Suppressor macrophage (primary cell): Measurements from ENCODE around the gene DMRT1.
A peak's percentile ranks its signal among the peaks of the same experiment; 100 is the strongest.
"Not testable (repeated sequence)": the region's sequence is repeated elsewhere in the genome, so short reads cannot be mapped to it uniquely, and the experiment has no call there.

Experiments
- DNase-seq, 4 experiments: peaks; one replicate each; pipeline ENCODE4 v3.0.0-alpha.2; 2020 to 2022

The DMRT1 gene

GRCh38 chr9:860706-861105, 19.2 kb downstream of the DMRT1 start:
- no peak for DNase-seq

DNA sequence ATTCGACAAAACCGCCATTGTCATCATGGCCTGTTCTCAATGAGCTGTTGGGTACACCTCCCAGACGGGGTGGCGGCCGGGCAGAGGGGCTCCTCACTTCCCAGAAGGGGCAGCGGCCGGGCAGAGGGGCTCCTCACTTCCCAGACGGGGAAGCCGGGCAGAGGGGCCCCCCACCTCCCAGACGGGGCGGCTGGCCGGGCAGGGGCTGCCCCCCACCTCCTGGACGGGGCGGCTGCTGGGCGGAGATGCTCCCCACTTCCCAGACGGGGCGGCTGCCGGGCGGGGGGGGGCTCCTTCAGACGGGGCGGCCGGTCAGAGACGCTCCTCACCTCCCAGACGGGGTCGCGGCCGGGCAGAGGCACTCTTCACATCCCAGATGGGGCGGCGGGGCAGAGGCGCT, 20.0 kb downstream of the DMRT1 start:
- not testable (repeated sequence) for DNase-seq

DNA sequence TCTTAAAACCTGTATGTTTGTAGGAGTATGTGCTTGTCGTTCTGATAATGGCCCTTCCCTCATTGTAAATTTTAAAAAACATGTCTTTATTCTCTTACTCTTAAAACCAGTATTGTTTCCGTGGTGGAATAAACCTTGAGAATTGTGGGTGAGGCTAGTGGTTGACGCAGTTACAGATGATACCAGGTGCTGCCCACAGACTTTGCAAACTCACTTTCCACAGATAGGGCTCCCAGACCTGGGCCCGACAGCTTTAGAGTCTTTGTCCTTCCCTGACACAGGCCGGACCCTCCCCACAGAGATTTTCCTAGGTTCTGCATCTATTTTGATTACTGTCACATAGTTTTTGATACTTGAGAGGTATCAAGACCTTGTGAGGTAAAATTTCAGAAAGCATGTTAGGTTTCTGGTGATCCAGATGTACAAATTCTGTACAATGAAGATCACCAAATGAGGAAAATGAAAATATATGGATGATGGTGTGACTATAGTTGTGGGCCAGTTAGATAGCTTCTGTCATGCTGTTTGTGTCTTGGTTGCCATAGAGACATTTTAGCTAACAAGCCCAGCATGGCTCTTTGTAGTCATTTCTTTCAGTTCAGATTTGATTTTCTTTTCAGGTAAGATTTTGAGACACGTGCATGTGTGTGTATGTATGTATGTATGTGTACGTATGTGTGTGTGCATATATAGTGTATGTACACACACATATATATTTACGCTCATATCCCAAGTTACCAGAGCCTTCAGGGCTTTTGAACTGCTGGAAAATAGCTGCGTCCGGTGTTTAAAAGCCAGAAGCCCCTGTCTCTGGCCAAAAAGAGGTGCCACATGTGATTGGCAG, 33.8 kb downstream of the DMRT1 start:
- no peak for DNase-seq

DNA sequence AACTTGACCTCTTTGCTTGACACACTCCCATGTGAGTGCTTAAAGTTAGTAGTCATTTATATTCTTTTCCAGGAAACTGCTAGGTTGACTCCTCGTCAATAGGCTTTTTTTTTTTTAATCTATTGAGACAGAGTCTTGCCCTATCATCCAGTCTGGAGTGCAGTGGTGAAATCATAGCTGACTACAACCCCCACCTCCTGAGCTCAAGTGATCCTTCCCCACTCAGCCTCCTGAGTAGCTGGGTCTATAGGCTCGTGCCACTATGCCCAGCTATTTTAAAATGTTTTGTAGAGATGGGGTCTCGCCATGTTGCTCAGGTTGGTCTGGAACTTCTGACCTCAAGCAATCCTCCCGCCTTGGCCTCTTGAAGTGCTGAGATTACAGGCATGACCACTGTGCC, 34.9 kb downstream of the DMRT1 start:
- DNase-seq, result no peak

- no peak for DNase-seq
These were observed 36.7 kb downstream of the DMRT1 start for GRCh38 chr9:878239-878638.

GRCh38 chr9:880725-881124, 39.2 kb downstream of the DMRT1 start:
- no peak for DNase-seq

- no peak for DNase-seq
These were observed 41.0 kb downstream of the DMRT1 start for GRCh38 chr9:882416-882924.

GRCh38 chr9:883011-883410, 41.5 kb downstream of the DMRT1 start:
- DNase-seq, result no peak

DNA sequence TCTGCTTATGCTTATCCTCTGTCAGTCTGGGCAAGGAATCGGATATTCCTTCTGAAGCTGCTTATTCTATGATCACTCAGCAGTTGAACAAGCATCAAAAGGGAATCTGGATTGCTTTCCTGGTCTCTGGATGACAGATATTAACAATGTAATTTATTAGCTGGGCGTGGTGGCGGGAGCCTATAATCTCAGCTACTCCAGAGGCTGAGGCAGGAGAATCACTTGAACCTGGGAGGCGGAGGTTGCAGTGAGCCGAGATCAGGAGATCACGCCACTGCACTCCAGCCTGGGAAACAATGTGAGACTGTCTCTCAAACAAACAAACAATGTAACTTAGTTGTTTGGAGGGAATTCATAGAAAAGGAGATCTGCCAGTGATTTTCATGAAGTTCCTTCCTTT, 45.4 kb downstream of the DMRT1 start:
- DNase-seq, result no peak

- DNase-seq, result no peak
These were observed 50.6 kb downstream of the DMRT1 start for GRCh38 chr9:892123-892522.

DNA sequence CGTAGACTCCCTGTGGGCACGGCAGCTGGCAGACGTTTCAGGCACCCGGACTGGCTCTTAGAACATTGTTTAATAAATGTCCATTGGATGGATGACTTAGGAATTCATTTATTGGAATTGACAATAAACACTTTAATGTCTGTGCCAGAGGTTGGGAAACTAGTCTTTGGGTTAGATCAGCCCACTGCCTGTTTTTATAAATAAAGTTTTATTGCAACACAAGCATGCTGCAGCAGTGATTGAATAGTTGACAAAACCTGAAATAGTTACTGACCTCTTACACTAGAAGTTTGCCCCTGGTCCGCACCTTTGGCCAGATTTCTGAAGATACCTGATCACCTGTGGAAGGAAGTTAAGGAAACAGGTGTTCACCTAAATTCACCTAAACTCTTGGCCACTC, 51.6 kb downstream of the DMRT1 start:
- DNase-seq, result no peak

- DNase-seq, result peak; percentile 64 to 85 (median 80)
These were observed 52.4 kb downstream of the DMRT1 start for GRCh38 chr9:893843-894420.

DNA sequence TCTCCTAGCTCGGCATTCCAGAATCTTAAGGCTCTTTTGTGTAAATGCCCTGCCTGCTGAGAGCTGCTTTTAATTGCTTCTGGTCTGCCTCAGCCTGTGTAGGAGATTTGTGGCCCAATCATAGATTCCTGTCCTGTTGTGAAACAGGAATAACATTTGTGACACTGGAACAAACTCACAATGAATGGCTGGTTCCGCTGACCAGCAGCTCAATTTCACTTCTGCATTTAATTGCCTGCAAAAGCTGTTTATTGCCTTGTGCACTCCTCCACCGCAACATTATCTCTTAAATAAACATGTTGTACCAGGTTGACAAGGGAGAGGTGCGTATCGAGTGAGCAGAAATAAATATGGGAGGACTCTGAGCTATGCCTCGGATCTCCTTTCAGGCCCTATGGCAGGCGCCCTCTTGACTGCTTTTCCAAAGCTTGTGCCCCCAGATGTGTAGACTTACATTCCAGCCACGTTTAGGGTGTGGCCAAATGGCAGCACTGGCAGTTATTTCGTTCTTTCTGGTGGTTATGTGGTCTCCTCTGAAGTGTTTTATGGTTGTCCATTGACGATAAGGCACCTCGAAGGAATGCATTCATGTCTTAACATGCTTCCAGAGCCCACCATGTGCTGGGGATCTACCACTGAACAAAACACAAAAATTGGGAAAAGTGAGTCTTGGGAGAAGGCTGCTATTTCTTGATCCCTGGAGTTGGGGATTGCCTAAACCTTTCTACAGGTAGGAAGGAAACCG, 58.1 kb downstream of the DMRT1 start:
- DNase-seq, result peak; percentile 78 to 91 (median 86)

GRCh38 chr9:903886-904285, 62.4 kb downstream of the DMRT1 start:
- no peak for DNase-seq

- DNase-seq, result peak in 2 of 4 experiments; percentile 32 to 34
These were observed 64.4 kb downstream of the DMRT1 start for GRCh38 chr9:905906-906305.

- DNase-seq, result peak in 1 of 4 experiments; percentile 3
These were observed 67.2 kb downstream of the DMRT1 start for GRCh38 chr9:908536-909205.

DNA sequence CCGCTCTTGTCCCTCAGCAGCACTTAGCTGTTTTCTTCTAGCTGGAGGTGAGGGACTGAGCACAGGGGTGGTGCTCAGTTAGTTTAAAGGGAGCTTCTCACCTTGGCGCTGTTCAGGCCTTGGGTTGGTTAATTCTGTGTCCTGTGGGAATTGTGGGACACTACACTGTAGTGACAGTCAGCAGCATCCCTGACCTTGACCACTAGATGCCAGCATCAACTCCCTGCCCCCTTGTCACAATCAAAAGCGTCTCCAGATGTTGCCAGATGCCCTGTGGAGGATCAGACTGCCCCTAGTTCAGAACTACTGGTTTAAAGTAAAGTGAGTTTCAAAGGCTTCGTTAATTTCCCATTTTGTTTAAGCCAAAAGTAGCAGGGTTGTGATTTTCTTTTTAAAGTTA, 69.5 kb downstream of the DMRT1 start:
- DNase-seq, result peak in 1 of 4 experiments; percentile 6

GRCh38 chr9:912776-913175, 71.3 kb downstream of the DMRT1 start:
- no peak for DNase-seq

DNA sequence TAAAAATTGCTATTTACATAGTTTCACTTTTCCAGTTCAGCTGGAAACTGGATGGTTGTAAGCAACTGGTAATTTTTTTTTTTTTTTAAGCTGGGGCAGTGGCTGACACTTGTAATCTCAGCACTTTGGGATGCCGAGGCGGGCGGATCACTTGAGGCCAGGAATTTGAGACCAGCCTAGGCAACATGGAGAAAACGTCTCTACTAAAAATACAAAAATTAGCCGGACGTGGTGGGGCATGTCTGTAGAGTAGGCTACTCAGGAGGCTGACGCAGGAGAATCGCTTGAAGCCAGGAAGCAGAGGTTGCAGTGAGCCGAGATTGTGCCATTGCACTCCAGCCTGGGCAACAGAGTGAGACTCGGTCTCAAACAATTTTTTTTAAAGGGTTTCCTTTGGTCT, 72.0 kb downstream of the DMRT1 start:
- not testable (repeated sequence) for DNase-seq

- DNase-seq, result no peak
These were observed 76.2 kb downstream of the DMRT1 start for GRCh38 chr9:917730-918129.

DNA sequence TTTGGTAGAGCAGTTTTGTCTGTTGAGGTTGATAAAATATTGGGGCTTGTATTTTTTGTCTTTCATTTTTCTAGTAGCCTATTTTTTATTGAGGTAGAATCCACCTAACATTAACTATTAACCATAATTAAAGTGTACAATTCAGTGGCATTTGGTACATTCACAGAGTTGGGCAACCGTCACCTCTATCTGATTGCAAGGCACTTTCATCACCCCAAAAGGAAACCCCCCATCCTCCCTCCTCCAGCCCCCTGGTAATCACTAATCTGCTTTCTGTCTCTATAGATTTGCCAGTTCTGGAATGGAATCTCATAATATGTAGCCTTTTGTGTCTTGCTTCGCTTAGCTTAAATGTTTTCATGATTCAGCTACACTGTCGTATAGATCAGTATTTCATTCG, 79.4 kb downstream of the DMRT1 start:
- DNase-seq, result no peak

DNA sequence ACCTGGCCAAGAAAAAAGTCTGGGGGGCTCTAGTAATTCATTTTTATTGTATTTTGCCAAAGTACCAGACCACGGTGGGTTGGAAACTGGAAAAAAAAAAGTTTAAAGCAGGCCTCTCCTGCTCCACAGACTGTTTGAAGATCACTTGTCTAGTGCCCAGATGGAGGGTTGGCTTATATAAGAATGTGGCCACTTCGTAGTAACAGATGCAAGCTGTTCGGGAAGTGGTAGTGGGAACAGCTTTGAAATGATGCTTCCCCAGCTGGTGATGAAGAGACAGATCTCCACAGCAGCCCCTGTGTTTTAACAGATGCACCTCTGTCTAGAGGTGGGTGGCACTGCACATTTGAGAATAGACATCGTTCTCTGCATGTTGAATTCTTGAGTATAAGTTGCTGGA, 80.7 kb downstream of the DMRT1 start:
- no peak for DNase-seq

DNA sequence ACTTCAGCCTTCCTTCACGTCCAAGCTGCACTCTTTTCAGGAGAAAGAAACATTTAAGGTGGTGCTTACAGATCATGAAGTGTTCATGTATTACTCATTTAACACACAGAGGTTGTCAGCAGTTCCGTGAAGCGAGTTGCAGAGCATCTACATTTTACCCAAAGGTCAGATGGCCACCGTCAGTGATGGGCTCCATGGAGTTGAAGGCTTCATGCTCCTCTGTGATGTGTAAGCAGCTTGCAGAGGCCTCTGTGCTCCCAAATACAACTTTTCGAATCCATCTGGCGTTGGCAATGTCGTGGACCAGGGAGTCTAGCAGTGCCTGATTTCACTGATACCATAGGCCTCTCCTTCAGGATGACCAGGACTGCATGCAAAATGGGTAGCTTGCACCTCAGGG, 81.2 kb downstream of the DMRT1 start:
- no peak for DNase-seq
